IMR-90 (cell line): ENCODE data around the gene KRT16.

ENCODE experiments used
- BHLHE40 ChIP-seq: fragments of 150-350 bp; IDR thresholded peaks from 2 replicates; pipeline ENCODE4 v1.6.1; 2016; ENCODE audit warnings: mild to moderate bottlenecking, low read depth, low read length
- POLR2A ChIP-seq: IDR thresholded peaks from 2 replicates; pipeline ENCODE4 v1.6.1; 2012; ENCODE audit warnings: mild to moderate bottlenecking, low read depth, low read length
- SMC3 ChIP-seq: fragments of 150-350 bp; IDR thresholded peaks from 2 replicates; pipeline ENCODE4 v1.6.1; 2016; ENCODE audit warnings: low read depth, mild to moderate bottlenecking, antibody characterized with exemption, low read length, moderate library complexity
- TF ChIP-seq, protein P1 (sequence below): conservative IDR thresholded peaks from 2 replicates; pipeline ENCODE4 v1.5.1; 2012; ENCODE audit warnings: mild to moderate bottlenecking, low read depth, low read length, improper control_type of control experiment
- TF ChIP-seq, protein P2 (sequence below): fragments of 150-350 bp; IDR thresholded peaks from 2 replicates; pipeline ENCODE4 v1.6.1; 2017; ENCODE audit warnings: mild to moderate bottlenecking, antibody characterized with exemption, low read length, low read depth

DNA sequence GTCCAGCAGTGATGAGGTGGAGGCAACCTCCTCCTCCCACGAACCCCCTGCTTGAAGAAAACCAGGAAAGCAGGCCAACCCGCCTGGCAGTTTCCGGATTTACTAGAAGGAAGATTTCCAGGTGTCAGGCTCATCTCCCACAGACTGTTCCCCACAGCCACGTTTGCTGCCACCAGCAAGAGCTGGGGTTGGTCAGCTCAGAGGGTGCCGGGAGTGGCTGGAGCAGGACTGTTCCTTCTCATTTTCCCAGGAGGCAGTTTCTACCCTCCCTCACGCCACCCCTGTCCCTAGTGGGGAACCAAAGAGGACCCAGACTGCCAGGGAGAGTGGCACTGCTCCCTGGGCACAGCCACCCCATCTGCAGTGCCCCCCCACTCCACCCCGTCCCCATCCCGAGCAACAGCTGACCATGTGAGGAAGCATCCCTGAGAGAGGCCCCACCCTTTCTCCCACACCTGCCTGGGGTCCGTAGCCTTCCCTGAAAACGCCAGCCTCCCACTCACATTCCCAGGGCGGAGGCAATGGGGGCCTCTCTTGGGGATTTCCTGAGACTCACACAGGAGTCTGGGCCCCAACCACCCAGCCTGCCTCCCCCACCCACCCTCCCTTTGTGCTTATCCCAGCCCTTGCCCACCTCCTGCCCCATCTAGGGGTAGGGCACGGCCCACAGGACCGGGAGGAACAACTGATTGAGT lies 5.9 kb upstream of the KRT16 start:
- TF ChIP-seq POLR2A (no peak), SMC3 (no peak), BHLHE40 (no peak)
- TF ChIP-seq, protein P1, sequence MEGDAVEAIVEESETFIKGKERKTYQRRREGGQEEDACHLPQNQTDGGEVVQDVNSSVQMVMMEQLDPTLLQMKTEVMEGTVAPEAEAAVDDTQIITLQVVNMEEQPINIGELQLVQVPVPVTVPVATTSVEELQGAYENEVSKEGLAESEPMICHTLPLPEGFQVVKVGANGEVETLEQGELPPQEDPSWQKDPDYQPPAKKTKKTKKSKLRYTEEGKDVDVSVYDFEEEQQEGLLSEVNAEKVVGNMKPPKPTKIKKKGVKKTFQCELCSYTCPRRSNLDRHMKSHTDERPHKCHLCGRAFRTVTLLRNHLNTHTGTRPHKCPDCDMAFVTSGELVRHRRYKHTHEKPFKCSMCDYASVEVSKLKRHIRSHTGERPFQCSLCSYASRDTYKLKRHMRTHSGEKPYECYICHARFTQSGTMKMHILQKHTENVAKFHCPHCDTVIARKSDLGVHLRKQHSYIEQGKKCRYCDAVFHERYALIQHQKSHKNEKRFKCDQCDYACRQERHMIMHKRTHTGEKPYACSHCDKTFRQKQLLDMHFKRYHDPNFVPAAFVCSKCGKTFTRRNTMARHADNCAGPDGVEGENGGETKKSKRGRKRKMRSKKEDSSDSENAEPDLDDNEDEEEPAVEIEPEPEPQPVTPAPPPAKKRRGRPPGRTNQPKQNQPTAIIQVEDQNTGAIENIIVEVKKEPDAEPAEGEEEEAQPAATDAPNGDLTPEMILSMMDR: no peak
- TF ChIP-seq, protein P2, sequence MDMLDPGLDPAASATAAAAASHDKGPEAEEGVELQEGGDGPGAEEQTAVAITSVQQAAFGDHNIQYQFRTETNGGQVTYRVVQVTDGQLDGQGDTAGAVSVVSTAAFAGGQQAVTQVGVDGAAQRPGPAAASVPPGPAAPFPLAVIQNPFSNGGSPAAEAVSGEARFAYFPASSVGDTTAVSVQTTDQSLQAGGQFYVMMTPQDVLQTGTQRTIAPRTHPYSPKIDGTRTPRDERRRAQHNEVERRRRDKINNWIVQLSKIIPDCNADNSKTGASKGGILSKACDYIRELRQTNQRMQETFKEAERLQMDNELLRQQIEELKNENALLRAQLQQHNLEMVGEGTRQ: no peak
